Osteoblast (primary cell): ENCODE data around the gene HOXD13. TPM values are rescaled to one million over a fixed set of nuclear protein-coding genes. Genes with fewer than 3 reads are reported as not detected.

Experiments used
- DNase-seq: peaks from one replicate; pipeline ENCODE4 v3.0.0; 2011; ENCODE audit warnings: low spot score, mixed read lengths; ENCODE audit not compliant: insufficient read length; ENCODE audit errors: missing footprints
- H2AFZ ChIP-seq: 2 replicates; pipeline ENCODE4 v1.6.0; 2011; ENCODE audit warnings: mild to moderate bottlenecking, low read length
- H3K27ac ChIP-seq: 2 replicates; pipeline ENCODE4 v1.5.1; 2011; ENCODE audit warnings: mild to moderate bottlenecking, low read depth, low read length, moderate library complexity
- H3K27me3 ChIP-seq: 2 replicates; pipeline ENCODE4 v1.6.0; 2012; ENCODE audit warnings: mild to moderate bottlenecking, control low read depth, inconsistent platforms, low read length, moderate library complexity; ENCODE audit not compliant: insufficient read depth
- H3K36me3 ChIP-seq: 2 replicates; pipeline ENCODE4 v1.5.1; 2011; ENCODE audit warnings: mild to moderate bottlenecking, low read length, control low read depth, moderate library complexity; ENCODE audit not compliant: insufficient read depth
- H3K4me1 ChIP-seq: 2 replicates; pipeline ENCODE4 v1.5.1; 2011; ENCODE audit warnings: mild to moderate bottlenecking, low read length, control low read depth, moderate library complexity; ENCODE audit not compliant: insufficient read depth
- H3K4me2 ChIP-seq: 2 replicates; pipeline ENCODE4 v1.6.0; 2011; ENCODE audit warnings: mild to moderate bottlenecking, low read length; ENCODE audit not compliant: insufficient read depth
- H3K4me3 ChIP-seq: fragments of 200-600 bp; sonication (generic); 3 replicates; pipeline ENCODE4 v1.5.1; 2012; ENCODE audit warnings: mild to moderate bottlenecking, low read length, inconsistent platforms; ENCODE audit not compliant: insufficient read depth
- H3K79me2 ChIP-seq: 2 replicates; pipeline ENCODE4 v1.6.0; 2012; ENCODE audit warnings: mild to moderate bottlenecking, low read length, control low read depth, inconsistent platforms; ENCODE audit not compliant: insufficient read depth
- H3K9me3 ChIP-seq: 2 replicates; pipeline ENCODE4 v1.5.1; 2011; ENCODE audit warnings: low read depth, low read length, control low read depth
- H4K20me1 ChIP-seq: 2 replicates; pipeline ENCODE4 v1.6.0; 2012; ENCODE audit warnings: mild to moderate bottlenecking, low read length, control low read depth; ENCODE audit not compliant: insufficient read depth
- total RNA-seq: library from RNA; depleted of rRNA; stranded (reverse); fragments of >200 nt; gene quantifications from 2 replicates; pipeline ENCODE4 v1.2.3, GENCODE V29; 2012
- TF ChIP-seq, protein P1 (sequence below): IDR thresholded peaks from 2 replicates; pipeline ENCODE4 v1.5.1; 2011; ENCODE audit warnings: mild to moderate bottlenecking, low read depth, low read length, moderate library complexity; ENCODE audit errors: extremely low read depth

HOXD13 gene
- total RNA-seq, 1 donor: not detected

DNA sequence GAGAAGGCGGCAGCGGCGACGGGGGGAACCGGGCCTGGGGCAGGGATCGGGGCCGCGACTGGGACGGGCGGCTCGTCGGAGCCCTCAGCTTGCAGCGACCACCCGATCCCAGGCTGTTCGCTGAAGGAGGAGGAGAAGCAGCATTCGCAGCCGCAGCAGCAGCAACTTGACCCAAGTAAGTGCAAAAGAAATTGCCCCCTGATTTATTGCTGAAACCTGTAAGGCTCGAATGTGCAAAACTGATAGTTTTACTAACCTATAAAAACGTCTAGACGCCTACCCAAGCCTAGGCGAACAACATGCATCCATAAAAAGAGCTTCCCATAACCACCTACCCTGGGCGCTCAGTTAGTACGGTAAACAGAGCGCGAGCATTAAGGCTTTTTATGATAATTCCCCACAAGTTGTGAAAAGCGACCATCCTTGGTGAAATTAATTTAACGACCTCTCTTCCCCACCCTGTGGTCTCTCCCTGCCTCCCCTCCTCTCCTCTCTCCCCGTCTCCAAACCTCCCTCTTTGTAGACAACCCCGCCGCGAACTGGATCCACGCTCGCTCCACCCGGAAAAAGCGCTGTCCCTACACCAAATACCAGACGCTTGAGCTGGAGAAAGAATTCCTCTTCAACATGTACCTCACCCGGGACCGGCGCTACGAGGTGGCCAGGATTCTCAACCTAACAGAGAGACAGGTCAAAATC is 31.0 kb downstream of the HOXD13 start:
- Histone ChIP-seq H3K4me2 (peak overlapping the region; percentile 87), H3K27ac (no peak overlapping the region), H4K20me1 (no peaks in the 10 kb centered on the region), H2AFZ (peak overlapping the region; percentile 29), H3K9me3 (no peaks in the 10 kb centered on the region), H3K4me1 (peaks cover 17% of the 10 kb centered on the region), H3K4me3 (peak overlapping the region; percentile 76), H3K36me3 (no peaks in the 10 kb centered on the region), H3K27me3 (peaks cover 57% of the 10 kb centered on the region), H3K79me2 (no peaks in the 10 kb centered on the region)
- peak; percentile 74 for DNase-seq
- TF ChIP-seq, protein P1, sequence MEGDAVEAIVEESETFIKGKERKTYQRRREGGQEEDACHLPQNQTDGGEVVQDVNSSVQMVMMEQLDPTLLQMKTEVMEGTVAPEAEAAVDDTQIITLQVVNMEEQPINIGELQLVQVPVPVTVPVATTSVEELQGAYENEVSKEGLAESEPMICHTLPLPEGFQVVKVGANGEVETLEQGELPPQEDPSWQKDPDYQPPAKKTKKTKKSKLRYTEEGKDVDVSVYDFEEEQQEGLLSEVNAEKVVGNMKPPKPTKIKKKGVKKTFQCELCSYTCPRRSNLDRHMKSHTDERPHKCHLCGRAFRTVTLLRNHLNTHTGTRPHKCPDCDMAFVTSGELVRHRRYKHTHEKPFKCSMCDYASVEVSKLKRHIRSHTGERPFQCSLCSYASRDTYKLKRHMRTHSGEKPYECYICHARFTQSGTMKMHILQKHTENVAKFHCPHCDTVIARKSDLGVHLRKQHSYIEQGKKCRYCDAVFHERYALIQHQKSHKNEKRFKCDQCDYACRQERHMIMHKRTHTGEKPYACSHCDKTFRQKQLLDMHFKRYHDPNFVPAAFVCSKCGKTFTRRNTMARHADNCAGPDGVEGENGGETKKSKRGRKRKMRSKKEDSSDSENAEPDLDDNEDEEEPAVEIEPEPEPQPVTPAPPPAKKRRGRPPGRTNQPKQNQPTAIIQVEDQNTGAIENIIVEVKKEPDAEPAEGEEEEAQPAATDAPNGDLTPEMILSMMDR: no peak

DNA sequence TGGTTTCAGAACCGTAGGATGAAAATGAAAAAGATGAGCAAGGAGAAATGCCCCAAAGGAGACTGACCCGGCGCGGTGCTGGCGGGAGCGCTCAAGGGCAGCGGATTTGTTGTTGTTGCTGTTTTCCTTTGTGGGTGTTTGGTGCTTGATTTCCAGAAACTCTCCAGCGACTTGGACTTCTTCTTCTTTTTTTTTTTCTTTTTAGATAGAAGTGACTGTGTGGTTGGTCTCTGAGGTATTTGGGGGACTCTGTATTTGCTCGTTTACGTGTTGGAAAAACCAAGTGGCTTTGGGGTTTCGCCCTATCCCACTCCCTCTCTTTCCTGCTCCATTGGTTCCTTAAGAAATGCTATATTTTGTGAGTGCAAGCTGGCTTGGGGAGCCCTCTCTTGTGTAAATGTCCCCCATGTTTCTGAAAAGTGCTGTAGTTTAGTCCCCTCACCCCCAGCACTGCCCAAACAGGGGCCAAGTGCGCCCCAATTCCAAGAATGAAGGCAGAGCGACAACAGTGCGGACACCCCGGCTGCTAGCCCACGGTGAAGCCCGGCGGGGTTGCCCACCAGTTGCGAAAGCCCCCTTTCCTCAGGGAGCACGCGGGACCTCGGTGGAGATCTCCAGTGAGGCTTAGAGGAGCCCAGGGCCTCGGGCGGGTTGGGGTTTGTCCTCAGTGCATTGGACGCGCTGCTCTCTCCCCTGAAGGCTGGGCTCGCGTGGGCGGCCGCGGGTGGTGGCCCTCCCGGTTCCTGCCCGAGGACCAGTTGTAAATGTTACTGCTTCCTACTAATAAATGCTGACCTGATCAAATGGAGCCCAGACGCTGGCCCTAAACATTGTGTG is 31.8 kb downstream of the HOXD13 start:
- DNase-seq: peak; percentile 61
- no peak overlapping the region for H2AFZ ChIP-seq
- no peak overlapping the region for H3K4me2 ChIP-seq
- no peaks in the 10 kb centered on the region for H3K9me3 ChIP-seq
- no peaks in the 10 kb centered on the region for H3K36me3 ChIP-seq
- no peak overlapping the region for H3K4me3 ChIP-seq
- H3K79me2 ChIP-seq: no peaks in the 10 kb centered on the region
- TF ChIP-seq, protein P1: no peak
- H3K27me3 ChIP-seq: peaks cover 51% of the 10 kb centered on the region
- H3K4me1 ChIP-seq: peaks cover 18% of the 10 kb centered on the region
- no peak overlapping the region for H3K27ac ChIP-seq
- no peaks in the 10 kb centered on the region for H4K20me1 ChIP-seq

DNA sequence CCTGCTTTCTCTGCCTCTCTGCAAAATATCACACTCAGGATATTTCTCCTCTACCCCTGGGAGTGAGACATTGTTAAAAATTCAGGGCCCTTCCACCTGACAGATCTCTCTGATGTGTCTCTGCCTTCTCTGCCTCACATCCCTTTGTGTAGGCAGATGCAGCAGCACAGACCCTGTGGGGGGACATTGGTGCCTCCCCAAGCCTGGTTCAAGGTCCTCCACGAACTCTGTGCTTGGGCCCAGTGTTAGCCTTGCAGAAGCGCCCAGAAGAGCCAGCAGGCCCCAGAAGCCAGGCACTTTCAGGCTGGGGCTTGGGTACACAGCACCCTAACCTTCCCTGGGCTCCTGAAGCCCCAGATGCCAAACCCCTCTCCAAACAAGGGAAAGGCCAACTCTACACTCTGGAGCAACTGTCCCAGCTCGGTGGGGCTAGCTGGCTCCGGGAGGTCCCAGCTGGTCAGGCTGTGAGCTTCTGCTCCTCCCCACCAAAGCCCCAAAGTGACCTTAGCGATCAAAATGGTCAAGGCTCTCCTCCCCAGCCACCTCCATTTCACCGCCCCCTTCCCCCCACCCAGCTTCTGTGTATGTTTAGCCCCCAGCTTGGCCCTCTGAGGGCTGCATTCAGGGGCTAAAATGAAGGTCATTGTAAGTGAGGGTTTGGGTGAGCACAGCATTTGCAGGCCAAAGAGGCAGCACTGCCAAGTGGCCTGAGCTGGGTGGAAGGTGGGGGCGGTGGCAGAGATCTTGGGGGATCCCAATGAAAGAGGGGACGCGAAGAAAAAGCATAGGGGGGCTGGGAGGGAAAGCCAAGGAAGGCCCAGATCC is 32.6 kb downstream of the HOXD13 start:
- H3K79me2 ChIP-seq: no peaks in the 10 kb centered on the region
- no peak overlapping the region for H3K4me2 ChIP-seq
- H4K20me1 ChIP-seq: no peaks in the 10 kb centered on the region
- peak; percentile 47 for DNase-seq
- H3K4me1 ChIP-seq: peaks cover 18% of the 10 kb centered on the region
- no peak overlapping the region for H2AFZ ChIP-seq
- H3K36me3 ChIP-seq: no peaks in the 10 kb centered on the region
- no peak overlapping the region for H3K27ac ChIP-seq
- no peak overlapping the region for H3K4me3 ChIP-seq
- TF ChIP-seq, protein P1: no peak
- H3K9me3 ChIP-seq: no peaks in the 10 kb centered on the region
- H3K27me3 ChIP-seq: peaks cover 43% of the 10 kb centered on the region
